ENCODE data around the gene CHID1.

DNA sequence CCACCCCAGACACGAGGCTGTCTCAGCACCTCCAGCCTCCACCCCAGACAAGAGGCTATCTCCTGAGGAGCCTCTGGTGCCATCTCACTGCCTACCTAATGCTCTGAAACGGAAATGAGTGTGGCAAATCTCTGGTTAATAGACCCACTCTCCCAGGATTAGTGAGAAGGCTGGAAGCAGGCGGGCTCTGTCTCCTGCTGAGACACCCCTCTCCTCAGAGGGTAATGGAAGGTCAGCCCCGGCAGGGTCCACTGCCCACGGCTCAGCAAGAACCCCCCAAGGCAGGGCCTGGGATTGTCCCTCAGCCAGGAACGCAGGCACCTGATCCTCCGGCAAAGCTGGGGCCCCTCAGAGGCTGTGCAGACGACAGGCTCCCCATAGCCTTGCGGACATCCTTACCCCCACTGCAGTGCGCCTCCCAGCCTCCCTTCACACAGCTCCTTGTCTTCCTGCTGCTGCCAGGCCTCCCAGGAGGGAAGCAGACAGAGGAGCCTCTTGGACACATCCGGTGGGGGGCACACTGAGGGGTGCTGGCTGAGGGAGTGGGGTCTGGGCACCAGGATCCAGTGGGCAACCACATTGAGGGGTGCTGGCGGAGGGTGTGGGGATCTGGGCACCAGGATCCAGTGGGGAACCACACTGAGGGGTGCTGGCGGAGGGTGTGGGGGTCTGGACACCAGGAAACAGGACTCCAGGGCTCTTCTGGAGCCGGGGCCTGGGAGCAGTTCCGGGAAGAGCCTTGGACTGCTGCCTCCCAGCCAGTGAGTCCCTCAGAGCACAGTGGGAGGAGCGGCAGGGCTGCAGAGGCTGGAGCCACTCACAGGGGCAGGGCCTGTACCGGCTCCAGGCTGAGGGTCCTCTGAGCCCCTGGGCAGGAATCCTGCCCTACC is 13.1 kb downstream of the CHID1 start:
- TF ChIP-seq, protein P1, sequence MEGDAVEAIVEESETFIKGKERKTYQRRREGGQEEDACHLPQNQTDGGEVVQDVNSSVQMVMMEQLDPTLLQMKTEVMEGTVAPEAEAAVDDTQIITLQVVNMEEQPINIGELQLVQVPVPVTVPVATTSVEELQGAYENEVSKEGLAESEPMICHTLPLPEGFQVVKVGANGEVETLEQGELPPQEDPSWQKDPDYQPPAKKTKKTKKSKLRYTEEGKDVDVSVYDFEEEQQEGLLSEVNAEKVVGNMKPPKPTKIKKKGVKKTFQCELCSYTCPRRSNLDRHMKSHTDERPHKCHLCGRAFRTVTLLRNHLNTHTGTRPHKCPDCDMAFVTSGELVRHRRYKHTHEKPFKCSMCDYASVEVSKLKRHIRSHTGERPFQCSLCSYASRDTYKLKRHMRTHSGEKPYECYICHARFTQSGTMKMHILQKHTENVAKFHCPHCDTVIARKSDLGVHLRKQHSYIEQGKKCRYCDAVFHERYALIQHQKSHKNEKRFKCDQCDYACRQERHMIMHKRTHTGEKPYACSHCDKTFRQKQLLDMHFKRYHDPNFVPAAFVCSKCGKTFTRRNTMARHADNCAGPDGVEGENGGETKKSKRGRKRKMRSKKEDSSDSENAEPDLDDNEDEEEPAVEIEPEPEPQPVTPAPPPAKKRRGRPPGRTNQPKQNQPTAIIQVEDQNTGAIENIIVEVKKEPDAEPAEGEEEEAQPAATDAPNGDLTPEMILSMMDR (IDR thresholded peaks at IDR 0.05) = no peak
- no peak for TF ChIP-seq EP300 (IDR thresholded peaks at IDR 0.05)
- TF ChIP-seq POLR2A (IDR thresholded peaks at IDR 0.05) = no peak

Data from tibial nerve (tissue), 4 donors.